Progenitor cell of endocrine pancreas (in vitro differentiated cells): ENCODE results near the gene GVQW3. TPM values are rescaled to one million over a fixed set of nuclear protein-coding genes. Genes with fewer than 3 reads are reported as not detected.

ENCODE experiments used
- DNase-seq: peaks from one replicate; pipeline ENCODE4 v3.0.0; 2021; ENCODE audit warnings: low spot score; ENCODE audit not compliant: unreplicated experiment
- H3K27ac Mint-ChIP-seq: 2 replicates; pipeline ENCODE4 v1.8.0; 2021; ENCODE audit warnings: mild to moderate bottlenecking, moderate library complexity, mixed read lengths
- H3K27me3 Mint-ChIP-seq: 2 replicates; pipeline ENCODE4 v1.8.0; 2021; ENCODE audit warnings: mixed read lengths
- H3K36me3 Mint-ChIP-seq: 2 replicates; pipeline ENCODE4 v1.8.0; 2022; ENCODE audit warnings: mixed read lengths; ENCODE audit not compliant: insufficient read depth
- H3K4me1 Mint-ChIP-seq: 2 replicates; pipeline ENCODE4 v1.8.0; 2021; ENCODE audit warnings: low read depth, mixed read lengths
- H3K4me3 Mint-ChIP-seq: 2 replicates; pipeline ENCODE4 v1.8.0; 2021; ENCODE audit warnings: low read depth, mild to moderate bottlenecking, moderate library complexity, mixed read lengths
- H3K9me3 Mint-ChIP-seq: 2 replicates; pipeline ENCODE4 v1.8.0; 2021; ENCODE audit warnings: low read depth, mixed read lengths
- CTCF ChIP-seq: fragments of 200-600 bp; sonication (generic); IDR thresholded peaks from one replicate; pipeline ENCODE4 v1.5.0; 2021; ENCODE audit warnings: antibody characterized with exemption, mild to moderate bottlenecking; ENCODE audit not compliant: unreplicated experiment
- total RNA-seq: library from RNA; stranded (reverse); gene quantifications from 2 replicates; pipeline ENCODE4 v1.2.1, GENCODE V29; 2021

The GVQW3 gene
- total RNA-seq, 1 donor from 2014 or later: 17.5 TPM

- peaks cover 26% of the 10 kb centered on the region for H3K9me3 Mint-ChIP-seq
These were observed 43.2 kb upstream of the GVQW3 start for GRCh38 chr11:76337923-76338322.

GRCh38 chr11:76339221-76339620 lies 41.9 kb upstream of the GVQW3 start:
- Mint-ChIP-seq H3K4me1 (no peaks in the 10 kb centered on the region), H3K4me3 (no peak overlapping the region), H3K36me3 (no peaks in the 10 kb centered on the region), H3K9me3 (peaks cover 20% of the 10 kb centered on the region), H3K27me3 (no peaks in the 10 kb centered on the region), H3K27ac (no peak overlapping the region)
- TF ChIP-seq CTCF: no peak
- no peak for DNase-seq

More at GRCh38 chr11:76337923-76338322, 43.2 kb upstream of the GVQW3 start:
- TF ChIP-seq CTCF: no peak
- H3K27me3 Mint-ChIP-seq: no peaks in the 10 kb centered on the region
- DNase-seq: no peak
- no peak overlapping the region for H3K4me3 Mint-ChIP-seq
- H3K36me3 Mint-ChIP-seq: no peaks in the 10 kb centered on the region
- H3K4me1 Mint-ChIP-seq: no peaks in the 10 kb centered on the region
- no peak overlapping the region for H3K27ac Mint-ChIP-seq

- H3K9me3 Mint-ChIP-seq: no peaks in the 10 kb centered on the region
- H3K27me3 Mint-ChIP-seq: no peaks in the 10 kb centered on the region
- TF ChIP-seq CTCF: no peak
- H3K36me3 Mint-ChIP-seq: peaks cover 8% of the 10 kb centered on the region
- no peaks in the 10 kb centered on the region for H3K4me1 Mint-ChIP-seq
- no peak for DNase-seq
- no peak overlapping the region for H3K27ac Mint-ChIP-seq
- no peak overlapping the region for H3K4me3 Mint-ChIP-seq
These were observed 33.7 kb upstream of the GVQW3 start for GRCh38 chr11:76347466-76347865.

GRCh38 chr11:76348348-76348747 lies 32.8 kb upstream of the GVQW3 start:
- Mint-ChIP-seq H3K36me3 (peaks cover 16% of the 10 kb centered on the region), H3K27me3 (no peaks in the 10 kb centered on the region), H3K9me3 (peaks cover 4% of the 10 kb centered on the region), H3K27ac (no peak overlapping the region), H3K4me1 (no peaks in the 10 kb centered on the region), H3K4me3 (no peak overlapping the region)
- DNase-seq: no peak
- no peak for TF ChIP-seq CTCF

GRCh38 chr11:76355172-76355571 lies 26.0 kb upstream of the GVQW3 start:
- H3K9me3 Mint-ChIP-seq: peaks cover 22% of the 10 kb centered on the region
- H3K36me3 Mint-ChIP-seq: peaks cover 49% of the 10 kb centered on the region
- H3K27ac Mint-ChIP-seq: no peak overlapping the region
- no peak for TF ChIP-seq CTCF
- DNase-seq: no peak
- no peak overlapping the region for H3K4me3 Mint-ChIP-seq
- H3K27me3 Mint-ChIP-seq: no peaks in the 10 kb centered on the region
- no peaks in the 10 kb centered on the region for H3K4me1 Mint-ChIP-seq
